GM19452 (cell line): ENCODE data around the gene C16orf82.
"Not testable (repeated sequence)": the region's sequence is repeated elsewhere in the genome, so short reads cannot be mapped to it uniquely, and the experiment has no call there.

Experiments used
- ATAC-seq: cut with Tn5 transposase; IDR thresholded peaks from one replicate; pipeline ENCODE4 v1.9.1; 2021; ENCODE audit not compliant: unreplicated experiment

The C16orf82 gene

GRCh38 chr16:27086031-27086430 is 19.3 kb downstream of the C16orf82 start:
- ATAC-seq = not testable (repeated sequence)

DNA sequence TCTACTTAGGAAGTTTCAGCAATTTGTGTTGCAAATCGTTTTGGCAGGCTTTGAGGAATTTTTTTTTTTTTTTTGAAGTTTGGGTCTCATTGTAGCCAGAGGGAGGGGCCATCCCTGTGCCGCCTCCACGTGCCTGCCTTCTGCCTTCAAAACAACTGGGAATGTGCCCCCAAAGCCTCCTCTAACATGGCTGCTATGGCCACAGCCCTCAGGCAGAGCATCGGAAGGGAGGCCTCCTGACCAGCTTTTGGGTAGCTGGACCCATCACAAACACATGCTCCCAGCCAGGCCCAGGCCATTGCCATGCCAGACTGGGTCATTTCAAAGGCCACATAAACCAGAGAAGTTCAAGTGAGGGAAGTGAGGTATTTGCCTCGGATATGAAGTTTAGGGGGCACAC is 21.5 kb downstream of the C16orf82 start:
- no peak for ATAC-seq

DNA sequence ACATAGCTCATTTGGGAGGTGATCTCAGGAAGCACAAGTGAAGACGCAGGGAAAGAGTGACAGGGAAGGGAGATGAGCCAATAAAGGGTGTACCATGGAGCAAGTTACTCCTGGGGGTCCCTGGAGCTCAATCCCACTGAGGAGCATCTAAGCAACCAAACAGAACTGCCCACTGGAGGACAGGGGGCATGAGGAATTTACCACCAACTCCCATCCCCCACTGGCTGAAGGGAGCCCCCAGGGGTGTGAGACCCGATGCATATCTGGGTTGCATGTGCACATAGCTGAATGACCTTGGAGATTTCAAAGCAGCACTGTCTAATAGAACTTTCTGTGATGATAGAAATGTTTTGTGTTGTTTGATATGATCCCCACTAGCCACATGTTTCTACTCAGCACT is 29.6 kb downstream of the C16orf82 start:
- no peak for ATAC-seq

DNA sequence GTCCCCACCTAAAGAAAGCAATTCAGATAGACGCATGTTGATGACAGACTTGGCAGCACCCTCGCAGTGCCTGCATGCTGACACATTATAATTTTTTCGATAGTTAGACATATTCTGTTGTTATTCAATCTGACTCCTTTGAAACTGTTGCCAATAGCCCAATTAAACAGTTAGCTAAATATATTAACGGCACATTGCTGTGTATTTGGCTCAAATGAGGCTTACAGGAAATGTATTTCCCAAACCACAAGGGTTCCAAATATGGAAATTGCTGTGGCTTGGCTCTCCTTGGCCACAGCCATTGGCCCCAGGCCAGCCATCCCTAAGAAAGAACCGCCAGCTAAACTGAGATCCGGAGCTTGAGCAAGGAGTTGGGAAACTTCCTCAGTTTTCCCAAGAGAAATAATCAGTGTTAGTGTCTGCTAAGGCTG is 31.1 kb downstream of the C16orf82 start:
- no peak for ATAC-seq

GRCh38 chr16:27098366-27099049 is 31.8 kb downstream of the C16orf82 start:
- no peak for ATAC-seq

- no peak for ATAC-seq
Observed at GRCh38 chr16:27102701-27103575, 36.2 kb downstream of the C16orf82 start.

- no peak for ATAC-seq
Observed at GRCh38 chr16:27103954-27104353, 37.2 kb downstream of the C16orf82 start.

DNA sequence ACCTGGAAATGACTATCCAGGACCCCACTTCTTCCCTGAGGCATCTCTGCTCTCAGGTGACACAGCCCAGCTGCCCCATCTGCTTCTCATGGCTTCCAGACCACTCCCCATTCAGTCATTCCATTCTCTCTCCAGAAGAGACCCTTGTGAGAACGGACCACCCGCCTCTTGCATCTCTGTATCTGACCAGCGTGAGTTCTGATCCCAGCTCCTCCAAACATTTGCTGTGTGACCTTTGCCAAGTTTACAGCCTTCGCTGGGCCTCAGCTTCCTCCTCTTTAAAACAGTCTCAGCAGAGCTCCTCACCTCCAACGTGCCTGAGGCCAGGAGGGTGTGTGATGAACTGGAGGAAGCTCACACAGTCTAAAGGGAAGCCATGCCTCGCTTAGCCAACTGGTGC is 39.6 kb downstream of the C16orf82 start:
- ATAC-seq = no peak

GRCh38 chr16:27107185-27107592 is 40.5 kb downstream of the C16orf82 start:
- ATAC-seq = no peak

- ATAC-seq = no peak
Observed at GRCh38 chr16:27108051-27108770, 41.5 kb downstream of the C16orf82 start.

- ATAC-seq = no peak
Observed at GRCh38 chr16:27108826-27109665, 42.3 kb downstream of the C16orf82 start.

DNA sequence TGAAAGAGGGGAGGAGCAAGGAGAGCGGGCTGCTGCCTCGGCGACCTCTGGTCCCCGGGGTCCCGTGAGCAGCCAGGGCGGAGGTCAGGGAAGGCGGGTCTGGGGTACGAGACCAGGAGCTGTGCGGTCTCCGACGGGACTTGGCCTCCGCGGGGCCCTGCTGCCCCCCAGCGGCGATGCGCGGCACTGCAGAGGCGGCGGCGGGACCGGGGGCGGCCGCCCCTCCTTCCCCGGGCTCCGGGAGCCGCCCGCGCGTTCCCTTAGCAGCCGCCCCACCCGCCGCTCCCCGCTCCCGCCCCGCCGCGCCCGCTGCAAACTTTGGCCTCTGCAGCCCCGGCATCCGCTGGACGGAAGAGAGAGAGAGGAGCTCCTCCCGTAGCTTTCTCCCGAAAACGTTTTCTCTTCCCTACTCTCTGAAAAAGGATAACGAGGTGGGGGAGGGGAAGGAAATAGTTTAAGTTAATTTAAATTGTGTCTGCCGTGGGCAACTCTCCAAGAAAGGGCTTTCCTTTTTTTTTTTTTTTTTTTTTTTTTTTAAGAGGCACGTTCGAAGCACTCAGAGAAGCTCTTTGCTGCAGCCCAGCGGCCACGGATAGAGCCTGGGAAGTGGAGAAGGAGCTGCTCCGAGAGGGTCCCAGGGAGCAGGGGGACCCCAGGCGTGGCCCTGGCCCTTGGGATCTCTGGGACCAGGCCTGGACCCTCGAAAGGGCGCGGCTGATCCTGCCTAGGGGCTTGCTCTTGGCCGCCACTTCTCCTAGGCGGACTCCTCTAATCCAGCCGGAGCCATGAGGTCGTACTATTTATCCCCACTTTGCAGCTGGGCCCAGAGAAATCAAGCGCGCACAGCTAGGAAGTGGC is 43.2 kb downstream of the C16orf82 start:
- no peak for ATAC-seq

- no peak for ATAC-seq
Observed at GRCh38 chr16:27110524-27110896, 43.8 kb downstream of the C16orf82 start.

DNA sequence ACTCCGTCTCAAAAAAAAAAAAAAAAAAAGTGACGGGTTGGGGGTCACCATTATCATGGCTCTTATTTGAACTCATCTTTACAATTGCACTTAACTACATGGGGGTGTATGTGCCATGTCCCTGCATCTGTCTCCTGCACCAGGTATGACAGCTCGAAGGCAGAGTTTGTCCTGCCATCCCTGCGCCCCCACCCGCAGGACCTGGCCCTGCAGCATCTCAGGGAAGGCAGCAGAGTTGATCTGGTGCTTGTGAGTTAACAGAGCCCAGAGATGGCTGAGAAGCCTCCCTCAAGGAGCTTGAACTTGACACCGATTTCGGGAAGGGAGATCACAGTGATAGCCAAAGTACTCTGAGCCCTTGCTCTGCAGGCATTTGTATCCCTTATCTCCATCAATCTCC is 44.8 kb downstream of the C16orf82 start:
- no peak for ATAC-seq

- ATAC-seq = no peak
Observed at GRCh38 chr16:27112093-27112811, 45.5 kb downstream of the C16orf82 start.

GRCh38 chr16:27113341-27113841 is 46.7 kb downstream of the C16orf82 start:
- peak; percentile 68 for ATAC-seq

GRCh38 chr16:27114006-27114405 is 47.3 kb downstream of the C16orf82 start:
- no peak for ATAC-seq

- ATAC-seq = no peak
Observed at GRCh38 chr16:27118526-27118925, 51.8 kb downstream of the C16orf82 start.
